A549 (cell line): ENCODE results near the gene NFKBIE. TPM values are rescaled to one million over a fixed set of nuclear protein-coding genes. Genes with fewer than 3 reads are reported as not detected.

Source experiments
- ATAC-seq, 2 experiments: fragments of 200-7000 bp in 1 of 2; fragments of >200 bp in 1 of 2; cut with Nextera tagmentation in 1 of 2; cut with Tn5 transposase in 1 of 2; 3 replicates each; pipeline versions ENCODE4 v1.8.0 to v1.9.1; 2018 to 2020; ENCODE audit warnings: mild to moderate bottlenecking in 1 of 2, moderate library complexity in 1 of 2
- CTCF ChIA-PET: fragments of 300-600 bp; sonication (Branson Sonifier 250); formaldehyde crosslinking; extraction: SDS; loops from one replicate; lab custom pipeline; 2021; ENCODE audit warnings: antibody characterized with exemption, inconsistent platforms; lab: Yijun Ruan, JAX
- POLR2A ChIA-PET: fragments of 350-600 bp; formaldehyde crosslinking; extraction: SDS; loops from one replicate; lab custom pipeline; 2021; ENCODE audit warnings: antibody characterized with exemption, inconsistent platforms; lab: Yijun Ruan, JAX
- DNase-seq, 2 experiments: peaks; one replicate each; pipeline versions ENCODE4 v3.0.0 to v3.0.0-alpha.2; 2011 to 2016; ENCODE audit warnings: low read depth in 1 of 2, low spot score in 1 of 2
- FAIRE-seq: peaks from 2 replicates; lab custom pipeline; 2011; peaks lifted over from hg19 to GRCh38; lab: Jason Lieb, UNC
- H3K27ac ChIP-seq, 2 experiments: fragments of >200 bp; sonication (Bioruptor Twin); formaldehyde crosslinking; 3 replicates each; pipeline ENCODE4 v1.5.1; 2016 to 2017
- H3K4me1 ChIP-seq: fragments of >200 bp; sonication (Bioruptor Twin); formaldehyde crosslinking; 3 replicates; pipeline ENCODE4 v1.6.1; 2016
- H3K4me2 ChIP-seq: fragments of >200 bp; sonication (Bioruptor Twin); formaldehyde crosslinking; 3 replicates; pipeline ENCODE4 v1.6.1; 2016
- H3K4me3 ChIP-seq: fragments of >200 bp; sonication (Bioruptor Twin); formaldehyde crosslinking; 3 replicates; pipeline ENCODE4 v1.5.1; 2016
- H3K9me3 ChIP-seq: fragments of >200 bp; sonication (Bioruptor Twin); formaldehyde crosslinking; 3 replicates; pipeline ENCODE4 v1.6.1; 2016
- BHLHE40 ChIP-seq: IDR thresholded peaks from 2 replicates; pipeline ENCODE4 v1.6.1; 2012; ENCODE audit warnings: low read depth, low read length, inconsistent platforms
- CBX8 ChIP-seq: fragments of 200-600 bp; sonication (generic); IDR thresholded peaks from 2 replicates; pipeline ENCODE4 v1.6.1; 2016
- CEBPB ChIP-seq, 2 experiments: fragments of >200 bp in 1 of 2; sonication (Bioruptor Twin) in 1 of 2; formaldehyde crosslinking in 1 of 2; IDR thresholded peaks; 2 replicates each; pipeline ENCODE4 v1.6.1; 2012 to 2016
- ESRRA ChIP-seq: fragments of 150-350 bp; IDR thresholded peaks from 2 replicates; pipeline ENCODE4 v1.6.1; 2014; ENCODE audit warnings: mild to moderate bottlenecking, low read length, borderline replicate concordance
- FOXS1 ChIP-seq: fragments of 250-450 bp; sonication (Bioruptor Pico); IDR thresholded peaks from 2 replicates; pipeline ENCODE4 v1.5.0; 2020; ENCODE audit warnings: mild to moderate bottlenecking, moderate library complexity
- HDAC2 ChIP-seq: fragments of 200-600 bp; sonication (generic); IDR thresholded peaks from 2 replicates; pipeline ENCODE4 v1.6.1; 2016
- HEYL ChIP-seq: fragments of 250-450 bp; sonication (Bioruptor Pico); IDR thresholded peaks from 2 replicates; pipeline ENCODE4 v1.8.0; 2021; ENCODE audit warnings: mild to moderate bottlenecking, moderate library complexity
- HOXB5 ChIP-seq: fragments of 250-450 bp; sonication (Bioruptor Pico); IDR thresholded peaks from 2 replicates; pipeline ENCODE4 v1.5.0; 2020; ENCODE audit warnings: mild to moderate bottlenecking, moderate library complexity
- JUNB ChIP-seq: fragments of >200 bp; sonication (Bioruptor Twin); formaldehyde crosslinking; IDR thresholded peaks from 2 replicates; pipeline ENCODE4 v1.6.1; 2016
- MAZ ChIP-seq: fragments of 150-350 bp; IDR thresholded peaks from 2 replicates; pipeline ENCODE4 v1.6.1; 2014; ENCODE audit warnings: antibody characterized with exemption, low read depth, low read length, borderline replicate concordance
- NR3C1 ChIP-seq: fragments of >200 bp; sonication (Bioruptor Twin); formaldehyde crosslinking; IDR thresholded peaks from 3 replicates; pipeline ENCODE4 v1.6.1; 2017
- PHF8 ChIP-seq: fragments of 200-600 bp; sonication (generic); IDR thresholded peaks from 2 replicates; pipeline ENCODE4 v1.6.1; 2016; ENCODE audit warnings: low read depth, mild to moderate bottlenecking, antibody characterized with exemption, moderate library complexity, borderline replicate concordance
- POLR2AphosphoS2 ChIP-seq: conservative IDR thresholded peaks from 2 replicates; pipeline ENCODE4 v1.6.1; 2012; ENCODE audit warnings: low read length, improper control_type of control experiment, inconsistent platforms
- RNF2 ChIP-seq: fragments of 200-600 bp; sonication (generic); IDR thresholded peaks from 2 replicates; pipeline ENCODE4 v1.6.1; 2016; ENCODE audit warnings: low read depth, mild to moderate bottlenecking, antibody characterized with exemption, moderate library complexity, borderline replicate concordance
- SREBF2 ChIP-seq: fragments of 450-650 bp; IDR thresholded peaks from 2 replicates; pipeline ENCODE4 v1.6.1; 2014; ENCODE audit warnings: mild to moderate bottlenecking, moderate library complexity
- TFCP2L1 ChIP-seq: fragments of 250-450 bp; sonication (Bioruptor Pico); IDR thresholded peaks from 2 replicates; pipeline ENCODE4 v1.5.0; 2021; ENCODE audit warnings: mild to moderate bottlenecking
- TP53 ChIP-seq: fragments of 250-450 bp; sonication (Bioruptor Pico); IDR thresholded peaks from 2 replicates; pipeline ENCODE4 v1.5.0; 2021; ENCODE audit warnings: mild to moderate bottlenecking, moderate library complexity
- WGBS: methylation state at CpG from one replicate; pipeline ENCODE4 v1.1.6; 2017; ENCODE audit errors: missing lambda C conversion rate; 5-methylcytosine and 5-hydroxymethylcytosine counted together
- polyA plus RNA-seq, 4 experiments: library from polyadenylated mRNA; depleted of rRNA in 3 of 4; stranded (reverse); fragments of >200 nt; fragmentation: RNase III in 1 of 4; extraction: RNeasy Plus Mini Kit Qiagen cat#74134 plus additional on column Dnase treatment in 1 of 4; gene quantifications; 2 replicates in 3 of 4; 3 replicates in 1 of 4; pipeline ENCODE4 v1.2.3, GENCODE V29; 2011 to 2017
- TF ChIP-seq, protein P1 (sequence below): IDR thresholded peaks from 2 replicates; pipeline ENCODE4 v1.6.1; 2012
- TF ChIP-seq, protein P2 (sequence below): fragments of 250-450 bp; sonication (Bioruptor Pico); IDR thresholded peaks from 2 replicates; pipeline ENCODE4 v1.5.0; 2021; ENCODE audit warnings: mild to moderate bottlenecking, moderate library complexity, borderline replicate concordance
- TF ChIP-seq, protein P3 (sequence below): IDR thresholded peaks from 2 replicates; pipeline ENCODE4 v1.6.1; 2012
- TF ChIP-seq, protein P4 (sequence below): fragments of 150-350 bp; IDR thresholded peaks from 2 replicates; pipeline ENCODE4 v1.6.1; 2014; ENCODE audit warnings: low read depth, mild to moderate bottlenecking, low read length
- TF ChIP-seq, protein P5 (sequence below): fragments of >200 bp; sonication (Bioruptor Twin); formaldehyde crosslinking; IDR thresholded peaks from 2 replicates; pipeline ENCODE4 v1.6.1; 2016

The NFKBIE gene
- polyA plus RNA-seq, 2 of the 4 experiments (the other 2 are of a cell fraction), result 6.0 to 6.3 TPM

DNA sequence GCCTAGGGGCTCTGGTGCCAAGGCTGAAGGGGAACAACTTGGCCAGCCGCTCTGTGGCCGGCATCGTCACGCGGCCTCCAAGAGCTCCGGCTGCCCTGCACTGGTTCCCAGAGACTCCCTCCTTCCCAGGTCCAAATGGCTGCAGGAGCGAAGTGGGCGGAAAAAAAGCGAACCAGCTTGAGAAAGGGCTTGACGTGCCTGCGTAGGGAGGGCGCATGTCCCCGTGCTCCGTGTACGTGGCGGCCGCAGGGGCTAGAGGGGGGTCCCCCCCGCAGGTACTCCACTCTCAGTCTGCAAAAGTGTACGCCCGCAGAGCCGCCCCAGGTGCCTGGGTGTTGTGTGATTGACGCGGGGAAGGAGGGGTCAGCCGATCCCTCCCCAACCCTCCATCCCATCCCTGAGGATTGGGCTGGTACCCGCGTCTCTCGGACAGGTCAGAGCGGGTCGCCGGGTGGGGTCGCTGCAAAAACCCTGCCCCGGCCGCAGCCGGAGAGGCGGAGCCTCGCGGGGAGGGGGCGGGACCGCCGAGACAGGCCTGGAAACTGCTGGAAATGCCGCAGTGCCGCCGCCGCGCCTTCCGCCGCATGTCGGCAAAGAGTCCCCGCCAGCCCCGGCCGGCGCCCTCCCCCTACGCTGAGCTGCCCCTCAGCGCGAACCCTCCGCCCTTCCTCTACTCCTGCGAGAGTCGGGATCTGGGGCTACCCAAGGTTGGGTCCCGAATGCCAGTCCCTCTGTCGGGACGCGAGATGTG lies 19.3 kb downstream of the NFKBIE start (continued):
- TF ChIP-seq HOXB5, result no peak
- no peak for TF ChIP-seq BHLHE40
- TF ChIP-seq SREBF2, result no peak
- TF ChIP-seq RNF2, result no peak
- no peak for TF ChIP-seq CBX8

DNA sequence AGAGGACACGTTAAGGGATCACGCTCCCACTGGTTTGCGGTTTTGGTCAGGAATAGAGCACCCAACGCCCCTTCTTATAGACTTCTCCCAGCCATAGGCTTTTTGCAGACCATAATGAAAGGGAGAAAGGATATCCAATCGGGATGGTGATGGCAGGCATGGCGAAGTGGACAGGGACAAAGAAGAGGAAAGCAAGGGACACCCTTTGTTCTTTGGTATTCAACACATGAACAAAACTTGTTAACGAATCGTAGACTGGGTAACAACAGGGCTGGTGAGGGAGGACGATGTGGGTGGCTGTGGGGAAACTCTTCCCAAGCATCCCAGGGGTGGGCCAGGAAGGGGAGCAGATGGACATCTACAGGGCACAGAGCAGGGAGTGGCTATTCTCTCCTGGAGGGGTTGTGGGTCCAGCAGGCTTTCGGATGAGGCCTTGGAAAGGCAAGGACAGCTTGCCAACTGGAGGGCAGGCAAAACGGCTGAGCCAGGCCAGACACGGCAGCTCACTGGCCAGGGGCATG lies 19.9 kb downstream of the NFKBIE start:
- 71% methylated on average over 12 of the region's 12 CpGs for WGBS
- Histone ChIP-seq H3K27ac (peak overlapping the region; percentile 95 to 99), H3K4me1 (peaks cover 26% of the 10 kb centered on the region), H3K4me3 (peak overlapping the region; percentile 90), H3K4me2 (peak overlapping the region; percentile 89), H3K9me3 (no peaks in the 10 kb centered on the region)
- POLR2A ChIA-PET, result interaction anchor here (1.2 to 3.2 kb wide), 4 partner anchors 8 to 21 kb away, joined by 5 to 38 read pairs (median 21); partner anchors contain the start of genes SLC29A1 and SLC35B2
- FAIRE-seq (no peak), ATAC-seq (no peak), DNase-seq (no peak)
- TF ChIP-seq BHLHE40, result no peak
- CTCF ChIA-PET, result interaction anchor here (0.9 to 7.8 kb wide), 11 partner anchors 8 to 151 kb away, joined by 3 to 56 read pairs (median 5); partner anchors contain the start of gene SLC35B2

DNA sequence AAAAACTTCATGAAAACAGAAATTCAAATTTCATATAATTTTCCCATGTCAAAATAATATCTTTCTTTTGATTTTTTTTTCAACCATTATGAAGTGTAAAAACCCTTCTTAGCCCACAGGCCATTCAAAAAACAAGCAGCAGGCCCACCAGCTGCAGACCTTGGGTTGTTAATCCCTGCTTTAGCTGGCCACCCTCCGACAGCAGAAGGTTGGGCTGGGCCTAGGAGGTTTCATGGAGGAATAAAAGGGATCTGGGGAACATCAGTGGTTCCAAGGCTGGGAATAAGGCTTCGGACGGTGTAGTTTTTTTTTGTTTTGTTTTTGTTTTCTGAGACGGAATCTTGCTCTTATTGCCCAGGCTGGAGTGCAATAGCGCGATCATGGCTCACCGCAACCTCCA lies 22.0 kb downstream of the NFKBIE start:
- no peak for ATAC-seq
- Histone ChIP-seq H3K9me3 (no peaks in the 10 kb centered on the region), H3K4me3 (no peak overlapping the region), H3K27ac (no peak overlapping the region), H3K4me1 (peaks cover 12% of the 10 kb centered on the region), H3K4me2 (no peak overlapping the region)
- TF ChIP-seq, protein P1, sequence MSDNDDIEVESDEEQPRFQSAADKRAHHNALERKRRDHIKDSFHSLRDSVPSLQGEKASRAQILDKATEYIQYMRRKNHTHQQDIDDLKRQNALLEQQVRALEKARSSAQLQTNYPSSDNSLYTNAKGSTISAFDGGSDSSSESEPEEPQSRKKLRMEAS, result no peak
- no peak for TF ChIP-seq ESRRA
- TF ChIP-seq TP53 (CRISPR knock-in tag), result no peak
- no peak for TF ChIP-seq FOXS1 (CRISPR knock-in tag)
- TF ChIP-seq, protein P2, sequence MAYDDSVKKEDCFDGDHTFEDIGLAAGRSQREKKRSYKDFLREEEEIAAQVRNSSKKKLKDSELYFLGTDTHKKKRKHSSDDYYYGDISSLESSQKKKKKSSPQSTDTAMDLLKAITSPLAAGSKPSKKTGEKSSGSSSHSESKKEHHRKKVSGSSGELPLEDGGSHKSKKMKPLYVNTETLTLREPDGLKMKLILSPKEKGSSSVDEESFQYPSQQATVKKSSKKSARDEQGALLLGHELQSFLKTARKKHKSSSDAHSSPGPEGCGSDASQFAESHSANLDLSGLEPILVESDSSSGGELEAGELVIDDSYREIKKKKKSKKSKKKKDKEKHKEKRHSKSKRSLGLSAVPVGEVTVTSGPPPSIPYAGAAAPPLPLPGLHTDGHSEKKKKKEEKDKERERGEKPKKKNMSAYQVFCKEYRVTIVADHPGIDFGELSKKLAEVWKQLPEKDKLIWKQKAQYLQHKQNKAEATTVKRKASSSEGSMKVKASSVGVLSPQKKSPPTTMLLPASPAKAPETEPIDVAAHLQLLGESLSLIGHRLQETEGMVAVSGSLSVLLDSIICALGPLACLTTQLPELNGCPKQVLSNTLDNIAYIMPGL (CRISPR knock-in tag), result no peak
- no peak for TF ChIP-seq JUNB
- no peak for TF ChIP-seq PHF8
- TF ChIP-seq NR3C1, result no peak
- no peak for TF ChIP-seq SREBF2
- no peak for TF ChIP-seq MAZ
- TF ChIP-seq HEYL, result no peak
- TF ChIP-seq POLR2AphosphoS2, result no peak
- no peak for TF ChIP-seq CEBPB (IDR thresholded peaks at IDR 0.05)
- TF ChIP-seq, protein P3, sequence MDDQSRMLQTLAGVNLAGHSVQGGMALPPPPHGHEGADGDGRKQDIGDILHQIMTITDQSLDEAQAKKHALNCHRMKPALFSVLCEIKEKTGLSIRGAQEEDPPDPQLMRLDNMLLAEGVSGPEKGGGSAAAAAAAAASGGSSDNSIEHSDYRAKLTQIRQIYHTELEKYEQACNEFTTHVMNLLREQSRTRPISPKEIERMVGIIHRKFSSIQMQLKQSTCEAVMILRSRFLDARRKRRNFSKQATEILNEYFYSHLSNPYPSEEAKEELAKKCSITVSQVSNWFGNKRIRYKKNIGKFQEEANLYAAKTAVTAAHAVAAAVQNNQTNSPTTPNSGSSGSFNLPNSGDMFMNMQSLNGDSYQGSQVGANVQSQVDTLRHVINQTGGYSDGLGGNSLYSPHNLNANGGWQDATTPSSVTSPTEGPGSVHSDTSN, result no peak
- TF ChIP-seq, protein P4, sequence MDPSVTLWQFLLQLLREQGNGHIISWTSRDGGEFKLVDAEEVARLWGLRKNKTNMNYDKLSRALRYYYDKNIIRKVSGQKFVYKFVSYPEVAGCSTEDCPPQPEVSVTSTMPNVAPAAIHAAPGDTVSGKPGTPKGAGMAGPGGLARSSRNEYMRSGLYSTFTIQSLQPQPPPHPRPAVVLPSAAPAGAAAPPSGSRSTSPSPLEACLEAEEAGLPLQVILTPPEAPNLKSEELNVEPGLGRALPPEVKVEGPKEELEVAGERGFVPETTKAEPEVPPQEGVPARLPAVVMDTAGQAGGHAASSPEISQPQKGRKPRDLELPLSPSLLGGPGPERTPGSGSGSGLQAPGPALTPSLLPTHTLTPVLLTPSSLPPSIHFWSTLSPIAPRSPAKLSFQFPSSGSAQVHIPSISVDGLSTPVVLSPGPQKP, result no peak
- no peak for TF ChIP-seq HDAC2
- TF ChIP-seq, protein P5, sequence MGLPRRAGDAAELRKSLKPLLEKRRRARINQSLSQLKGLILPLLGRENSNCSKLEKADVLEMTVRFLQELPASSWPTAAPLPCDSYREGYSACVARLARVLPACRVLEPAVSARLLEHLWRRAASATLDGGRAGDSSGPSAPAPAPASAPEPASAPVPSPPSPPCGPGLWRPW, result no peak
- TF ChIP-seq TFCP2L1 (CRISPR knock-in tag), result no peak
- ChIA-PET POLR2A (no interaction called here), CTCF (interaction anchor here (0.6 to 7.8 kb wide), 8 partner anchors 8 to 147 kb away, joined by 3 to 56 read pairs (median 4); partner anchors contain the start of gene SLC35B2)
- DNase-seq, result no peak
- WGBS, result 91% methylated on average over 7 of the region's 7 CpGs
- FAIRE-seq, result no peak
